Colonic mucosa (tissue), 4 donors: Measurements from ENCODE around the gene MBLAC1. TPM values are rescaled to one million over a fixed set of nuclear protein-coding genes. Genes with fewer than 3 reads are reported as not detected.

ENCODE experiments used
- DNase-seq: peaks from one replicate; pipeline ENCODE4 v3.0.0-alpha.2; 2020
- H3K27ac ChIP-seq: fragments of 200-600 bp; one replicate; pipeline ENCODE4 v1.8.0; 2021
- H3K27me3 ChIP-seq: fragments of 200-600 bp; one replicate; pipeline ENCODE4 v1.8.0; 2021
- H3K36me3 ChIP-seq: fragments of 200-600 bp; one replicate; pipeline ENCODE4 v1.8.0; 2021
- H3K4me1 ChIP-seq: fragments of 200-600 bp; one replicate; pipeline ENCODE4 v1.8.0; 2021; ENCODE audit warnings: mild to moderate bottlenecking
- H3K4me3 ChIP-seq: fragments of 200-600 bp; one replicate; pipeline ENCODE4 v1.8.0; 2021
- H3K9ac ChIP-seq, 2 donors: one replicate each; pipeline ENCODE4 v1.7.0; 2013; ENCODE audit warnings: control low read depth in 2 of 2, low read depth in 2 of 2, low read length in 2 of 2
- H3K9me3 ChIP-seq: fragments of 200-600 bp; one replicate; pipeline ENCODE4 v1.8.0; 2021
- CTCF ChIP-seq: fragments of 200-600 bp; IDR thresholded peaks from one replicate; pipeline ENCODE4 v1.8.0; 2022; ENCODE audit warnings: antibody characterized with exemption, mild to moderate bottlenecking
- intact Hi-C: fragments of 100-400 bp; cut with DNase I; formaldehyde crosslinking; loops from one replicate; pipeline ENCODE4 v1.14.1; 2022
- total RNA-seq, 2 donors: library from RNA; stranded (reverse); fragmentation: NEBNext Ultra II Directional in 1 of 2; extraction: Animal tissue kit (Norgen Biotek cat#: 25700) in 1 of 2; gene quantifications; one replicate each; pipeline ENCODE4 v1.2.1, GENCODE V29; 2021
- donor health status: healthy.
- donor health status: DM: no; HTN: no; CAD: no.
- donor health status: DM: no; HTN: no; CAD: no.

The MBLAC1 gene
- total RNA-seq, 2 donors from 2014 or later, result 1.9 to 4.1 TPM

GRCh38 chr7:100082978-100083377 lies 43.8 kb upstream of the MBLAC1 start:
- no peak for TF ChIP-seq CTCF
- H3K27ac ChIP-seq, result peak overlapping the region; percentile 65
- H3K4me1 ChIP-seq, result peaks cover 19% of the 10 kb centered on the region
- peak overlapping the region in 1 of 2 donors; percentile 21 for H3K9ac ChIP-seq
- intact Hi-C loops, result loop anchor here (5.0 kb wide), 2 partner anchors 36 to 91 kb away; partner anchors contain the start of gene ZSCAN21
- no peak for DNase-seq
- no peaks in the 10 kb centered on the region for H3K36me3 ChIP-seq
- no peaks in the 10 kb centered on the region for H3K27me3 ChIP-seq
- no peaks in the 10 kb centered on the region for H3K9me3 ChIP-seq
- no peak overlapping the region for H3K4me3 ChIP-seq

- H3K27me3 ChIP-seq, result no peaks in the 10 kb centered on the region
- no peaks in the 10 kb centered on the region for H3K9me3 ChIP-seq
- H3K4me1 ChIP-seq, result peaks cover 4% of the 10 kb centered on the region
- DNase-seq, result no peak
- no peak overlapping the region for H3K9ac ChIP-seq
- H3K36me3 ChIP-seq, result no peaks in the 10 kb centered on the region
- no peak for TF ChIP-seq CTCF
- H3K4me3 ChIP-seq, result no peak overlapping the region
- H3K27ac ChIP-seq, result no peak overlapping the region
- intact Hi-C loops, result no loop called here
These were observed 41.3 kb upstream of the MBLAC1 start for GRCh38 chr7:100085515-100085914.

- H3K4me1 ChIP-seq, result peaks cover 3% of the 10 kb centered on the region
- no peaks in the 10 kb centered on the region for H3K36me3 ChIP-seq
- no peak for DNase-seq
- H3K27ac ChIP-seq, result peak overlapping the region; percentile 5
- H3K4me3 ChIP-seq, result no peak overlapping the region
- H3K27me3 ChIP-seq, result no peaks in the 10 kb centered on the region
- H3K9ac ChIP-seq, result no peak overlapping the region
- TF ChIP-seq CTCF, result no peak
- H3K9me3 ChIP-seq, result no peaks in the 10 kb centered on the region
- intact Hi-C loops, result no loop called here
These were observed 39.6 kb upstream of the MBLAC1 start for GRCh38 chr7:100087055-100087750.

- Histone ChIP-seq H3K36me3 (peaks cover 6% of the 10 kb centered on the region), H3K27me3 (no peaks in the 10 kb centered on the region), H3K4me3 (peak overlapping the region; percentile 66), H3K27ac (peak overlapping the region; percentile 75), H3K4me1 (peaks cover 3% of the 10 kb centered on the region), H3K9ac (peak overlapping the region; percentile 93 to 97), H3K9me3 (no peaks in the 10 kb centered on the region)
- TF ChIP-seq CTCF, result no peak
- DNase-seq, result no peak
- intact Hi-C loops, result no loop called here
These were observed 38.6 kb upstream of the MBLAC1 start for GRCh38 chr7:100088095-100088620.

- peaks cover 3% of the 10 kb centered on the region for H3K4me1 ChIP-seq
- H3K27me3 ChIP-seq, result no peaks in the 10 kb centered on the region
- no peaks in the 10 kb centered on the region for H3K9me3 ChIP-seq
- no peak for TF ChIP-seq CTCF
- H3K9ac ChIP-seq, result peak within 1 kb of the TSS; percentile 93 to 97
- intact Hi-C loops, result no loop called here
- H3K27ac ChIP-seq, result peak within 1 kb of the TSS; percentile 75
- H3K4me3 ChIP-seq, result peak within 1 kb of the TSS; percentile 66
- H3K36me3 ChIP-seq, result peaks cover 8% of the 10 kb centered on the region
- DNase-seq, result peak; percentile 90
These were observed 37.9 kb upstream of the MBLAC1 start, which contains the start of gene COPS6 for GRCh38 chr7:100088621-100089457. Gene COPS6, plus strand, starts transcription at chr7:100088969. Its CDS starts 22 bp downstream, at chr7:100088991.
